Esophagus muscularis mucosa (tissue), 4 donors: ENCODE data around the gene OPRL1. TPM values are rescaled to one million over a fixed set of nuclear protein-coding genes. Genes with fewer than 3 reads are reported as not detected.

Experiments used
- DNase-seq: peaks from one replicate; pipeline ENCODE4 v3.0.0-alpha.2; 2017; ENCODE audit errors: extremely low spot score
- H3K27ac ChIP-seq, 4 donors: fragments of 200-600 bp; sonication (generic); replicated peaks in 1 of 4; 1 replicate in 3 of 4; 2 replicates in 1 of 4; pipeline ENCODE4 v1.5.1; 2016 to 2019; ENCODE audit warnings: mild to moderate bottlenecking in 1 of 4
- H3K27me3 ChIP-seq, 4 donors: fragments of 200-600 bp; sonication (generic); one replicate each; pipeline versions ENCODE4 v1.5.1 to v1.6.0; 2016 to 2019
- H3K36me3 ChIP-seq, 4 donors: fragments of 200-600 bp; sonication (generic); one replicate each; pipeline ENCODE4 v1.5.1; 2016 to 2019
- H3K4me1 ChIP-seq, 4 donors: fragments of 200-600 bp; sonication (generic); one replicate each; pipeline ENCODE4 v1.5.1; 2016 to 2019
- H3K4me3 ChIP-seq, 4 donors: fragments of 200-600 bp; sonication (generic); 1 replicate in 2 of 4; 2 replicates in 2 of 4; pipeline ENCODE4 v1.5.1; 2016 to 2019; ENCODE audit warnings: mild to moderate bottlenecking in 4 of 4, moderate library complexity in 1 of 4
- H3K9me3 ChIP-seq, 4 donors: fragments of 200-600 bp; sonication (generic); 1 replicate in 3 of 4; 2 replicates in 1 of 4; pipeline ENCODE4 v1.5.1; 2016 to 2019
- EP300 ChIP-seq: sonication (generic); formaldehyde crosslinking; IDR thresholded peaks from one replicate; pipeline ENCODE4 v1.6.1; 2017; ENCODE audit warnings: antibody characterized with exemption
- POLR2A ChIP-seq: fragments of 450-650 bp; IDR thresholded peaks from one replicate; pipeline ENCODE4 v1.6.1; 2017; ENCODE audit warnings: antibody characterized with exemption, moderate library complexity, mild to moderate bottlenecking, low read depth
- POLR2AphosphoS5 ChIP-seq, 2 donors: sonication (generic); formaldehyde crosslinking; IDR thresholded peaks; one replicate each; pipeline ENCODE4 v1.6.1; 2017; ENCODE audit warnings: antibody characterized with exemption in 2 of 2
- WGBS: methylation state at CpG from one replicate; pipeline ENCODE4 v1.1.5; 2018; 5-methylcytosine and 5-hydroxymethylcytosine counted together
- intact Hi-C: fragments of 100-400 bp; cut with DNase I; formaldehyde crosslinking; loops from one replicate; pipeline ENCODE4 v1.15.1; 2023
- total RNA-seq, 4 donors: library from RNA; depleted of rRNA; stranded (reverse); fragments of >200 nt; gene quantifications; one replicate each; pipeline versions ENCODE4 v1.1.0 to v1.2.1, GENCODE V29; 2016
- TF ChIP-seq, protein P1 (sequence below), 3 experiments: fragments of 200-600 bp in 2 of 3; fragments of 450-650 bp in 1 of 3; sonication (generic) in 2 of 3; IDR thresholded peaks; one replicate each; pipeline ENCODE4 v1.5.1; 2017 to 2019; ENCODE audit warnings: antibody characterized with exemption in 3 of 3, mild to moderate bottlenecking in 2 of 3, moderate library complexity in 1 of 3

OPRL1 gene
- total RNA-seq, 4 donors from 2014 or later, result 0.42 to 1.4 (median 0.87) TPM

DNA sequence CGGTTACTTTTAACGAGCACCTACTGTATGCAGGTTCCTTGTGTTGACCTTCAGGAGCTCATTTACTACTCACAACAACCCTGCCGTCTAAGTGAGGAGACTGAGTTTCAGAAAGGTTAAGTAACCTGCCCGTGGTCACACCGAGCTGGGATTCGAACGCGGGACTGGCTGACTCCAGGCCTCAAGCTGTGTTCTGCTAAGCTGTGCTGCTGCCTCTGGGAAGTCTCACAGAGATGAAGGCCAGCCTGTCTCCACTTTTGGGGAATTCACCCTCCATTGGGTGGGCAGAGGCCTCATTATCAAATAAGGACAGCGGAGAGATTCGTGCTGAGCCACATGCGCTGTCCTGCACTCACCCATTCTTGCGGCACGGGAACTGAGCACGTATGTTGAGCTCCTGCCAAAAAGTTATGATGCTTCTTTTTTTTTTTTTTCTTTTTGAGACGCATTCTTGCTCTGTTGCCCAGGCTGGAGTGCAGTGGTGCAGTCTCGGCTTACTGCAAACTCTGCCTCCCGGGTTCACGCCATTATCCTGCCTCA lies 58.5 kb downstream of the OPRL1 start:
- no peak for TF ChIP-seq EP300
- TF ChIP-seq POLR2AphosphoS5 (IDR thresholded peaks at IDR 0.05), result no peak
- TF ChIP-seq, protein P1, sequence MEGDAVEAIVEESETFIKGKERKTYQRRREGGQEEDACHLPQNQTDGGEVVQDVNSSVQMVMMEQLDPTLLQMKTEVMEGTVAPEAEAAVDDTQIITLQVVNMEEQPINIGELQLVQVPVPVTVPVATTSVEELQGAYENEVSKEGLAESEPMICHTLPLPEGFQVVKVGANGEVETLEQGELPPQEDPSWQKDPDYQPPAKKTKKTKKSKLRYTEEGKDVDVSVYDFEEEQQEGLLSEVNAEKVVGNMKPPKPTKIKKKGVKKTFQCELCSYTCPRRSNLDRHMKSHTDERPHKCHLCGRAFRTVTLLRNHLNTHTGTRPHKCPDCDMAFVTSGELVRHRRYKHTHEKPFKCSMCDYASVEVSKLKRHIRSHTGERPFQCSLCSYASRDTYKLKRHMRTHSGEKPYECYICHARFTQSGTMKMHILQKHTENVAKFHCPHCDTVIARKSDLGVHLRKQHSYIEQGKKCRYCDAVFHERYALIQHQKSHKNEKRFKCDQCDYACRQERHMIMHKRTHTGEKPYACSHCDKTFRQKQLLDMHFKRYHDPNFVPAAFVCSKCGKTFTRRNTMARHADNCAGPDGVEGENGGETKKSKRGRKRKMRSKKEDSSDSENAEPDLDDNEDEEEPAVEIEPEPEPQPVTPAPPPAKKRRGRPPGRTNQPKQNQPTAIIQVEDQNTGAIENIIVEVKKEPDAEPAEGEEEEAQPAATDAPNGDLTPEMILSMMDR (IDR thresholded peaks at IDR 0.05), result no peak
- TF ChIP-seq POLR2A, result no peak

DNA sequence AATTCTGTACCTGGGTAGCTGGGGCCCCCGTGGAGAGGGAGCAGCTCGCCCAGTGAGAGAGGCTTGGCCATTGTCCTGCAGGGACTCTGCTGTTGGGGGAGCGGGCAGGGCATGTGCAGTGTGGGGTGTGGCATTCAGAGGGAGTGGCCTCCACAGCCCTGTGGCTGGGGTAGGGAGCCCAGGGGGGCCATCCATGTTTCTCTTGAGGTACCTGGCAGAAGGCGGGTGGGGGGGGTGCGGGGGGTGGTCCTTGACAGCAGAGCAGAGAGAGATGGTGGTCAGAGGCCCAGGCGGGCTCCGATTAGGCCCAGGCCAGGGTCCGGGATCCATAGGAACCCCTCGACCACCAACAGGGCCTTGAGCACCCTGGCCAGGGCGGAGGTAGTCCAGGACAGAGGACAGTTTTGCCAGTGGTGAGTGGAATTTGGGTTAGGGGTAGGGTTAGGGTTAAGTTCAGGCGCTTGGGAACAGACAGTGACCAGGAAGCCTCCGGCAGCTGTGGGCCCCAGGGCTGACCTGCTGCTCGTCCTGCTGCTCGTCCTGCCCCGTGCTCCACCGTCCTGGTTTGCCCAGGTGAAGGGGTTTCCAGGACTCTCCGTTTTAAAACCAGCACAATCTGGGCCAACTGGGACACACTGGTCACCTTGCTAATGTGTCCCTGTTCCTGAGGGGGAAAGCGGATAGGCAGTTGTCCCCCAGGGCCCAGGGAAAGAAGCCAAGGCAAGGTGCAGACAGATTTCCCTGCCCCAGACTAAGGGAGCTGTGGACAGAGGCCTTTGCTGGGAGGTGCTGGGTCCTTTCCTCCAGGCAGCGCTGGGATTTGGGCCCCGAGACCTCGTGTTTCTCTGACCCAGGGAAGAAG lies 59.5 kb downstream of the OPRL1 start:
- no peak for DNase-seq
- no peaks in the 10 kb centered on the region for H3K36me3 ChIP-seq

More for the DNA sequence above, 58.5 kb downstream of the OPRL1 start:
- Histone ChIP-seq H3K4me3 (no peak overlapping the region), H3K9me3 (no peaks in the 10 kb centered on the region), H3K4me1 (no peaks in the 10 kb centered on the region), H3K36me3 (no peaks in the 10 kb centered on the region), H3K27me3 (peaks cover 0 to 55% (median 2%) of the 10 kb centered on the region in 4 donors), H3K27ac (no peak overlapping the region)
- 80% methylated on average over 18 of the region's 18 CpGs for WGBS
- DNase-seq, result no peak
- intact Hi-C loops, result no loop called here

DNA sequence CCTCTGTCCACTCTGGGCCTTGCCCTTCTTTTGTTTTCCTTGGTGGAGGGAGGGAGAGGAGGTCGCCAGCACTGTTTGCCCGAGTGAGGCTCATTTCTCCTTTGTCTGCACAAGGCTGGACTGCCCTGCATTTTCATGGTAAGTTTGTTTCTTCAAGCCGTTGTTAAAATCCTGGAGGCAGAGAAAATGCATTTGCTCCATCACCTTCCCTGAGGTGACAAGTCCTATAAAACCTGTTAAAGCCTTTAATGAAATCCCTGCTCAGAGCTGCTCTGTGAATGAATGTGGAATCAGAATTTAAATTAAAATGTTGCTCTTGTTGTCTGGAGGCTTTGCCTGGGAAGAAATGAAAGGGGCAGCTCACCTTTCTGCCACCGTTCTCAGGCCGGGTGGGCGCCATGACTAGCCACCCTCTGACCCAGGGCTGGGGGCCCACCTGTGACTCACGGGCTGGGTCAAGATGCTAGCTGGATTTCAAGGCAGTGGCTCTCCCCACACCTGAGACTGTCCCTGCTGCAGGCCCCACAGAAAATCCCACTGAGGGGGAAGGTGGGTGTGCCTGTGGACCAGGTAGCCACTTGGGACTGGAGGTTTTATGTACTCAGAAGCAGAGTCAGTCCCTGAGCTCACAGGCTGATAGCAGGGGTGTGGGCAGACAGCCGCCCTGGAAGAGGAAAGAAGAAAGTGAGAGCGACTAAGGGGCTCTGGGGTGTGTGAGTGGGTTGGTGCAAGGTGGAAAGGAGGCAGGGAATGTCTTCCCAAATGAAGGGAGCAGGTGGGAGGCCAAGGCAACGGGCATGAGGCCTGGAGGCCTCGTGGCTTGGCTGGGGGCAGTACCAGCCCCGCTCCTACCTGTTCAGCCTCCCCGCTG lies 60.4 kb downstream of the OPRL1 start:
- DNase-seq, result no peak
- TF ChIP-seq, protein P1 (IDR thresholded peaks at IDR 0.05), result no peak
- TF ChIP-seq POLR2AphosphoS5 (IDR thresholded peaks at IDR 0.05), result no peak
- no peak for TF ChIP-seq EP300
- no peak for TF ChIP-seq POLR2A
- 78% methylated on average over 13 of the region's 13 CpGs for WGBS

More for the DNA sequence above, 59.5 kb downstream of the OPRL1 start:
- WGBS, result 80% methylated on average over 17 of the region's 21 CpGs
- Histone ChIP-seq H3K27me3 (peaks cover 0 to 51% (median 2%) of the 10 kb centered on the region in 4 donors), H3K27ac (no peak overlapping the region), H3K4me3 (no peak overlapping the region), H3K4me1 (no peaks in the 10 kb centered on the region), H3K9me3 (no peaks in the 10 kb centered on the region)
- intact Hi-C loops, result no loop called here
- TF ChIP-seq, protein P1 (IDR thresholded peaks at IDR 0.05), result no peak
- TF ChIP-seq POLR2AphosphoS5 (IDR thresholded peaks at IDR 0.05) (no peak), EP300 (no peak), POLR2A (no peak)

DNA sequence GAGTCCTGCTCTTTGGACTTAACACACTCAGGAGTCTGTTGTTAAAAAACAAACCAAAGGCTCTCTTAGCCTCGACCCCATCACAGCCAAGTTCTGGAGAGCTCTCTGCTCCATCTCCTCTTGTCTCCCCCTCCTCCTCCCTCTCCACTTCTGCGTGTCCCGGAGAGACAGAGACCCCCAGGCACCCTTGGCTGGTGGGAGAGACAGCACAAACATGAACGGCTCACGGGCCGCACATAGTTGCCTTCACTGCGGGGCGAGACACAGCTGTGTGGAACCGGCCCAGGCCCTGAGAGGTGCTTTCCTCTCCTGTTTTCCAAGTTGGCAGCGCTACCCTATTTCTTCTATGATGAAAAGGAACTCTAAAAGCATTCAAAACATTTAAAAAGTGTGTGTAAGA lies 61.1 kb downstream of the OPRL1 start:
- no peaks in the 10 kb centered on the region for H3K36me3 ChIP-seq
- no peak overlapping the region for H3K27ac ChIP-seq
- no peaks in the 10 kb centered on the region for H3K4me1 ChIP-seq
- TF ChIP-seq POLR2A, result no peak
- TF ChIP-seq POLR2AphosphoS5 (IDR thresholded peaks at IDR 0.05), result no peak
- TF ChIP-seq, protein P1 (IDR thresholded peaks at IDR 0.05), result no peak
- TF ChIP-seq EP300, result no peak
- 80% methylated on average over 10 of the region's 10 CpGs for WGBS
- no peak for DNase-seq
- peaks cover 0 to 10% (median 6%) of the 10 kb centered on the region in 4 donors for H3K9me3 ChIP-seq
- H3K4me3 ChIP-seq, result no peak overlapping the region
- intact Hi-C loops, result no loop called here
- H3K27me3 ChIP-seq, result peaks cover 0 to 50% (median 2%) of the 10 kb centered on the region in 4 donors

More for the DNA sequence above, 60.4 kb downstream of the OPRL1 start:
- no peaks in the 10 kb centered on the region for H3K4me1 ChIP-seq
- no peak overlapping the region for H3K27ac ChIP-seq
- H3K36me3 ChIP-seq, result no peaks in the 10 kb centered on the region
- H3K9me3 ChIP-seq, result peaks cover 0 to 6% (median 4%) of the 10 kb centered on the region in 4 donors
- H3K4me3 ChIP-seq, result no peak overlapping the region
- intact Hi-C loops, result no loop called here
- H3K27me3 ChIP-seq, result peaks cover 0 to 49% (median 2%) of the 10 kb centered on the region in 4 donors
